MM.1S (cell line): Measurements from ENCODE around the gene ITPR3.

Experiments used
- DNase-seq: peaks from one replicate; pipeline ENCODE4 v3.0.0-alpha.2; 2015
- H2AFZ ChIP-seq: fragments of 300-600 bp; sonication (generic); 2 replicates; pipeline ENCODE4 v1.6.0; 2016; ENCODE audit warnings: antibody characterized with exemption, low read length
- H3F3A ChIP-seq: fragments of 300-600 bp; sonication (generic); 2 replicates; pipeline ENCODE4 v1.6.1; 2016; ENCODE audit warnings: mild to moderate bottlenecking, antibody characterized with exemption, low read length, moderate library complexity, mixed read lengths; ENCODE audit not compliant: insufficient read depth
- H3K27ac ChIP-seq: fragments of 300-600 bp; sonication (generic); 2 replicates; pipeline ENCODE4 v1.5.1; 2016; ENCODE audit warnings: mild to moderate bottlenecking, low read length
- H3K27me3 ChIP-seq: fragments of 300-600 bp; sonication (generic); replicated peaks from 2 replicates; pipeline ENCODE4 v1.6.0; 2016; ENCODE audit warnings: low read length; ENCODE audit not compliant: insufficient read depth
- H3K36me3 ChIP-seq: fragments of 300-600 bp; sonication (generic); replicated peaks from 2 replicates; pipeline ENCODE4 v1.6.1; 2016; ENCODE audit warnings: mild to moderate bottlenecking, low read length, mixed read lengths; ENCODE audit not compliant: insufficient read depth
- H3K4me1 ChIP-seq: fragments of 300-600 bp; sonication (generic); 2 replicates; pipeline ENCODE4 v1.6.1; 2016; ENCODE audit warnings: low read length, mixed read lengths
- H3K4me2 ChIP-seq: fragments of 300-600 bp; sonication (generic); 2 replicates; pipeline ENCODE4 v1.6.0; 2016; ENCODE audit warnings: low read depth, low read length
- H3K4me3 ChIP-seq: fragments of 300-600 bp; sonication (generic); 2 replicates; pipeline ENCODE4 v1.5.1; 2016; ENCODE audit warnings: low read length, mixed read lengths
- H3K79me2 ChIP-seq: fragments of 300-600 bp; sonication (generic); 2 replicates; pipeline ENCODE4 v1.6.1; 2016; ENCODE audit warnings: mixed run types, low read length, mixed read lengths
- H3K9ac ChIP-seq: fragments of 300-600 bp; sonication (generic); 2 replicates; pipeline ENCODE4 v1.6.1; 2016; ENCODE audit warnings: low read length, mixed read lengths
- H3K9me2 ChIP-seq: fragments of 300-600 bp; sonication (generic); replicated peaks from 2 replicates; pipeline ENCODE4 v1.6.1; 2016; ENCODE audit warnings: mild to moderate bottlenecking, low read length, mixed read lengths; ENCODE audit not compliant: insufficient read depth
- H3K9me3 ChIP-seq: fragments of 300-600 bp; sonication (generic); replicated peaks from 2 replicates; pipeline ENCODE4 v1.6.1; 2016; ENCODE audit warnings: mild to moderate bottlenecking, low read length, mixed read lengths; ENCODE audit not compliant: insufficient read depth
- H4K20me1 ChIP-seq: fragments of 300-600 bp; sonication (generic); 2 replicates; pipeline ENCODE4 v1.6.1; 2016; ENCODE audit warnings: mild to moderate bottlenecking, low read length, moderate library complexity, mixed read lengths; ENCODE audit not compliant: insufficient read depth
- EZH2 ChIP-seq: fragments of 300-600 bp; sonication (generic); optimal IDR thresholded peaks from 2 replicates; pipeline ENCODE3; 2017; ENCODE audit warnings: low read depth, mild to moderate bottlenecking, antibody characterized with exemption, low read length, mixed read lengths
- EZH2phosphoT487 ChIP-seq: fragments of 300-600 bp; sonication (generic); IDR thresholded peaks from 2 replicates; pipeline ENCODE4 v1.6.1; 2018; ENCODE audit warnings: antibody characterized with exemption, low read length
- TF ChIP-seq, protein P1 (sequence below): fragments of 300-600 bp; sonication (generic); IDR thresholded peaks from 2 replicates; pipeline ENCODE4 v1.5.1; 2016; ENCODE audit warnings: antibody characterized with exemption, low read length, mixed read lengths

Gene ITPR3

DNA sequence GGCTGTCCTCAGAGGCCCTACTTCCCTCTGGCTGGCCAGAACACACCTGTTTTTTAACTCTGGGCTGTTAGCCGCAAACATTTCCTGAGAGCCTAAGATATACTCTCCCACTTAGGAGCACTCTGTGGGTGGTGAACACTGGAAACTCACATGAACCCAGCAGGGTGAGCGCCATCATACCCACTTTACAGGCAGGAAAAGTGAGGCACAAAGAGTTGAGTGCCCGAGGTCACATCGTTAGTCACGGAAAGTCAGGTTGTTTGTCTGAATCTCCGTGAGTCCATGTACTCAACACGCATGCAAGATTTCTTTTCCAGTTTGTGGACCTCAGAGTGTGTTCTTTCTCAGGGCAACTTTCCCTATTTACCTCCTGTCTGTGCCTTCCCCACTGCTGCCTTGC is 43.0 kb upstream of the ITPR3 start:
- Histone ChIP-seq H3K27ac (peak overlapping the region; percentile 77), H4K20me1 (no peaks in the 10 kb centered on the region), H3K9me2 (no peaks in the 10 kb centered on the region), H2AFZ (no peak overlapping the region), H3K9me3 (no peaks in the 10 kb centered on the region), H3K79me2 (peaks cover 55% of the 10 kb centered on the region), H3K4me2 (peak overlapping the region; percentile 91), H3K9ac (peak overlapping the region; percentile 97; the same call in 1 of the 2 replicates), H3K27me3 (no peaks in the 10 kb centered on the region), H3K4me3 (peak overlapping the region; percentile 100), H3K4me1 (peaks cover 19% of the 10 kb centered on the region), H3K36me3 (0 out of 2 replicates have a peak, but pooled peaks cover 8% of the 10 kb centered on the region), H3F3A (peaks cover 21% of the 10 kb centered on the region)
- DNase-seq: no peak
- TF ChIP-seq EZH2: no peak
- no peak for TF ChIP-seq EZH2phosphoT487
- TF ChIP-seq, protein P1, sequence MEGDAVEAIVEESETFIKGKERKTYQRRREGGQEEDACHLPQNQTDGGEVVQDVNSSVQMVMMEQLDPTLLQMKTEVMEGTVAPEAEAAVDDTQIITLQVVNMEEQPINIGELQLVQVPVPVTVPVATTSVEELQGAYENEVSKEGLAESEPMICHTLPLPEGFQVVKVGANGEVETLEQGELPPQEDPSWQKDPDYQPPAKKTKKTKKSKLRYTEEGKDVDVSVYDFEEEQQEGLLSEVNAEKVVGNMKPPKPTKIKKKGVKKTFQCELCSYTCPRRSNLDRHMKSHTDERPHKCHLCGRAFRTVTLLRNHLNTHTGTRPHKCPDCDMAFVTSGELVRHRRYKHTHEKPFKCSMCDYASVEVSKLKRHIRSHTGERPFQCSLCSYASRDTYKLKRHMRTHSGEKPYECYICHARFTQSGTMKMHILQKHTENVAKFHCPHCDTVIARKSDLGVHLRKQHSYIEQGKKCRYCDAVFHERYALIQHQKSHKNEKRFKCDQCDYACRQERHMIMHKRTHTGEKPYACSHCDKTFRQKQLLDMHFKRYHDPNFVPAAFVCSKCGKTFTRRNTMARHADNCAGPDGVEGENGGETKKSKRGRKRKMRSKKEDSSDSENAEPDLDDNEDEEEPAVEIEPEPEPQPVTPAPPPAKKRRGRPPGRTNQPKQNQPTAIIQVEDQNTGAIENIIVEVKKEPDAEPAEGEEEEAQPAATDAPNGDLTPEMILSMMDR: no peak

DNA sequence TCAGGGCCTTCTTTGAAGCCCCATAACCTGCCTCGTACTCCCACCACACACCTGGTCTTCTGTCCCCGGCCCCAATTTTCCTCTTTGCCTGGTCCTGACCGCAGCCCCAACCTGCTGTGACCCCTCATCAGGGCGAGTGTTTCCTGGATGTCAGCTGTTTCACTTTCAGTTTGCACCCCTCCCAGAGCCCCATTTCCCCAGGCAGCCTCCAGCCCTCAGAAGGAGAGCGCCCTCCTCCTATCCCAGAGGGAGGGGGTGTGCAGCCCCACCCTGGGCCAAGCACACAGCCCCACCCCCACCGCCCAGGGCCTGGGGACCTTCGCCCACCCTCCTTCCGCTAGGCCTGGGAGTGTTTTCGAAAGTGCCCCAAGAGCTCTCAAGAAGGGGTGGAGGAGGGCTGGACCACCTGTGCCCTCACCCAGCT is 42.5 kb upstream of the ITPR3 start:
- Histone ChIP-seq H3K36me3 (0 out of 2 replicates have a peak, but pooled peaks cover 8% of the 10 kb centered on the region), H3K9ac (peak overlapping the region; percentile 97), H3K4me1 (peaks cover 19% of the 10 kb centered on the region), H2AFZ (no peak overlapping the region), H3K4me2 (peak overlapping the region; percentile 91), H3K9me3 (no peaks in the 10 kb centered on the region), H3K4me3 (peak overlapping the region; percentile 100), H4K20me1 (no peaks in the 10 kb centered on the region), H3K27ac (peak overlapping the region; percentile 77), H3K79me2 (peaks cover 55% of the 10 kb centered on the region), H3K27me3 (no peaks in the 10 kb centered on the region), H3F3A (peaks cover 21% of the 10 kb centered on the region), H3K9me2 (no peaks in the 10 kb centered on the region)
- TF ChIP-seq EZH2phosphoT487 (no peak), EZH2 (no peak)
- TF ChIP-seq, protein P1: no peak
- DNase-seq: peak; percentile 64

DNA sequence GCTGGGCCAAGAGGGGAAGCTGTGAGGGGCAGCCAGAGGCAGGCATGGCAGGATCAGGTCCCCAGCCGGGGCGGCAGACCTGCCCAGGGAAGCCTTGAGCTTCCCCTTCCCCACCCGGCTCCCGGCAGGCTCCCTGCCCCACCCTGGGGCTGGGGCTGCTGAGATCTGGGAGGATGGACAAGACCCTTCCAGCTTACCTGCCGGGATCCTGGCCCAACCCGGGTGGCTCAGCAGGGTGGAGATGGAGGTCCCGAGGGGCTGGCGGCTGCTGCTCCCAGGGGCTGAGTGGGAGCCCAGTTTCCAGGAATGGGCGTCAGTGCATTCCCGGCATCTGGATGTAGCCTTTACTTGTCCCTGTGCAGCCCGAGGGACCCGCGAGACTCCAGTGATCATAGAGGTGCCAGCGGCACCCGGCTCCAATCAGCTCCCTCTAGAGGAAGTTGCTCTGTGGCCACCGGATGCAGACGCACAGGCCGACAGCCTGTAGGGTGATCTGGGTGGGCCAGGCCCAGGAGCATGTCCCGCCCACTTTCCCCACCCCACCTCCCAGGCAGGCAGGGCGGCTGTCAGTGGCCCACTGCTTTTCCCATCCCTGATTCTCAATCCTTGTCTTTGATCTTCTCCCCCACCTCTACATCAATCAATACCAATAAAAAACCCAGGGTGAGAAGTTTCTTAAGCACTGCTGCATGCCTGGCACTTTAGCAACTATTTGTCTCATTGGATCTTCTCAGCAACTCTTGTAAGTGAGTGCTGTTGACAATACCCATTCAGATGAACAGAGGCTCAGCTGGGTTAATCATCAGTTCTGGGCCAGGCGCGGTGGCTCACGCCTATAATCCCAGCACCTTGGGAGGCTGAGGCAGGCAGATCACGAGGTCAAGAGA is 41.1 kb upstream of the ITPR3 start, which contains the start of gene BAK1:
TSS of gene BAK1 (minus strand) at position 449 of the 887 bp plus-strand sequence. CDS start 2,672 bp downstream, outside the sequence.
- Histone ChIP-seq H3K9me2 (no peaks in the 10 kb centered on the region), H3K9me3 (no peaks in the 10 kb centered on the region)

More for the DNA sequence above, 41.1 kb upstream of the ITPR3 start, which contains the start of gene BAK1:
- Histone ChIP-seq H3K4me3 (peak within 1 kb of the TSS; percentile 100), H3K4me1 (peaks cover 15% of the 10 kb centered on the region), H3K9ac (peak within 1 kb of the TSS; percentile 97), H4K20me1 (no peaks in the 10 kb centered on the region), H3K27me3 (no peaks in the 10 kb centered on the region), H3K36me3 (no peaks in the 10 kb centered on the region), H3F3A (peaks cover 15% of the 10 kb centered on the region; the same call in 1 of the 2 replicates), H3K4me2 (peak within 1 kb of the TSS; percentile 91), H3K79me2 (peaks cover 45% of the 10 kb centered on the region), H3K27ac (peak within 1 kb of the TSS; percentile 77), H2AFZ (peak within 1 kb of the TSS; percentile 61)
- DNase-seq: peak; percentile 89
- TF ChIP-seq EZH2phosphoT487: no peak
- TF ChIP-seq, protein P1: peak; percentile 47
